GM13977 (cell line): ENCODE measurements around the gene ELOVL5.
"Not testable (repeated sequence)": the region's sequence is repeated elsewhere in the genome, so short reads cannot be mapped to it uniquely, and the experiment has no call there.

ENCODE experiments used
- DNase-seq: peaks from one replicate; pipeline ENCODE4 v3.0.0; 2012; ENCODE audit warnings: low spot score
- CTCF ChIP-seq: IDR thresholded peaks from 2 replicates; pipeline ENCODE4 v1.5.1; 2012; ENCODE audit warnings: mild to moderate bottlenecking, control low read depth; ENCODE audit not compliant: insufficient read depth; ENCODE audit errors: extremely low read depth, missing control alignments
- in situ Hi-C: fragments of 300-500 bp; cut with MboI; formaldehyde crosslinking; loops from one replicate; pipeline ENCODE4 v1.12.0; 2022; ENCODE audit warnings: low sequenced_read_pairs, low pct_unique_long_range_greater_than_20kb, mixed read lengths, inconsistent platforms; ENCODE audit not compliant: unreplicated experiment

Gene ELOVL5

GRCh38 chr6:53309059-53309900 is 39.5 kb downstream of the ELOVL5 start:
- in situ Hi-C loops: no loop called here
- no peak for TF ChIP-seq CTCF
- DNase-seq: peak; percentile 38

GRCh38 chr6:53306819-53307347 is 41.9 kb downstream of the ELOVL5 start:
- no peak for TF ChIP-seq CTCF
- peak; percentile 66 for DNase-seq
- in situ Hi-C loops: no loop called here

GRCh38 chr6:53306217-53306616 is 42.5 kb downstream of the ELOVL5 start:
- DNase-seq, in situ Hi-C loops: not testable (repeated sequence)

GRCh38 chr6:53305506-53306005 is 43.2 kb downstream of the ELOVL5 start:
- DNase-seq, in situ Hi-C loops: not testable (repeated sequence)

GRCh38 chr6:53304953-53305352 is 43.8 kb downstream of the ELOVL5 start:
- DNase-seq, in situ Hi-C loops: not testable (repeated sequence)

- no peak for TF ChIP-seq CTCF
- in situ Hi-C loops: no loop called here
- DNase-seq: no peak
Observed at GRCh38 chr6:53302678-53303360, 45.9 kb downstream of the ELOVL5 start.

- TF ChIP-seq CTCF: no peak
- DNase-seq: no peak
- in situ Hi-C loops: no loop called here
Observed at GRCh38 chr6:53301801-53302537, 46.8 kb downstream of the ELOVL5 start.
